ENCODE results near the gene ABCC11. TPM values are rescaled to one million over a fixed set of nuclear protein-coding genes. Genes with fewer than 3 reads are reported as not detected.

ABCC11 gene
- total and polyA plus RNA-seq, 2 of the 13 experiments (the other 11 are each of a cell fraction or from before 2014, with no cell fraction given): 1.0 to 1.4 TPM

GRCh38 chr16:48244080-48244862, 3.1 kb downstream of the ABCC11 start, which contains the start of gene LONP2 (continued):
- TF ChIP-seq RNF219 (CRISPR knock-in tag; IDR thresholded peaks at IDR 0.05) (peak; percentile 14; the same call in 1 of the 2 replicates), RARG (CRISPR knock-in tag; IDR thresholded peaks at IDR 0.05; ENCODE audit: low read depth) (peak; percentile 68; the same call in 1 of the 2 replicates), CENPX (CRISPR knock-in tag; IDR thresholded peaks at IDR 0.05) (no peak), ZNF414 (CRISPR knock-in tag; IDR thresholded peaks at IDR 0.05) (peak; percentile 89), ARID2 (CRISPR knock-in tag; IDR thresholded peaks at IDR 0.05; ENCODE audit: borderline replicate concordance) (0 out of 2 replicates have a peak, but pooled peaks have one; percentile 39), ZFP62 (CRISPR knock-in tag; IDR thresholded peaks at IDR 0.05) (0 out of 2 replicates have a peak, but pooled peaks have one; percentile 16), MXD3 (CRISPR knock-in tag; IDR thresholded peaks at IDR 0.05) (peak; percentile 89), TERF1 (CRISPR knock-in tag; IDR thresholded peaks at IDR 0.05) (no peak), HNF1B (CRISPR knock-in tag; IDR thresholded peaks at IDR 0.05) (no peak), HDAC2 (CRISPR knock-in tag; IDR thresholded peaks at IDR 0.05) (peak; percentile 97), AGO1 (IDR thresholded peaks at IDR 0.05; ENCODE audit: low read depth, low read length, poor library complexity, severe bottlenecking) (peak; percentile 87), NFYC (CRISPR knock-in tag; IDR thresholded peaks at IDR 0.05) (peak; percentile 44; the same call in 1 of the 2 replicates), ZNF775 (CRISPR knock-in tag; IDR thresholded peaks at IDR 0.05; ENCODE audit: borderline replicate concordance) (no peak), GRHL1 (CRISPR knock-in tag; conservative IDR thresholded peaks at IDR 0.05) (no peak), ZNF761 (CRISPR knock-in tag; conservative IDR thresholded peaks at IDR 0.05) (peak; percentile 79; the same call in 1 of the 2 replicates), NFIB (CRISPR knock-in tag; IDR thresholded peaks at IDR 0.05; ENCODE audit: borderline replicate concordance) (no peak), ZNF639 (CRISPR knock-in tag; conservative IDR thresholded peaks at IDR 0.05) (peak; percentile 95)

Data from HepG2 (cell line).